Activated CD8-positive, alpha-beta memory T cell treated with anti-CD3 and anti-CD28 coated beads for 4 hours (primary cell): Measurements from ENCODE around the gene ANKRD13C.

Experiments used
- DNase-seq, 2 donors: peaks; one replicate each; pipeline ENCODE4 v3.0.0-alpha.2; 2020; ENCODE audit warnings: low read depth in 2 of 2

Gene ANKRD13C

GRCh38 chr1:70220015-70220414 is 134.5 kb downstream of the ANKRD13C start:
- DNase-seq, result no peak

- no peak for DNase-seq
These were observed 143.0 kb downstream of the ANKRD13C start for GRCh38 chr1:70211541-70211940.

- DNase-seq, result no peak
These were observed 143.7 kb downstream of the ANKRD13C start for GRCh38 chr1:70210820-70211219.
